GM21576 (cell line): ENCODE results near the gene RIC8A.
"Not testable (repeated sequence)": the region's sequence is repeated elsewhere in the genome, so short reads cannot be mapped to it uniquely, and the experiment has no call there.

ENCODE experiments used
- ATAC-seq: cut with Tn5 transposase; IDR thresholded peaks from one replicate; pipeline ENCODE4 v1.9.1; 2021; ENCODE audit warnings: mild to moderate bottlenecking, moderate library complexity; ENCODE audit not compliant: unreplicated experiment

RIC8A gene

GRCh38 chr11:217704-218103 is 10.2 kb downstream of the RIC8A start:
- no peak for ATAC-seq

GRCh38 chr11:218815-219593 is 11.5 kb downstream of the RIC8A start:
- ATAC-seq = no peak

GRCh38 chr11:220641-221215 is 13.2 kb downstream of the RIC8A start:
- ATAC-seq = not testable (repeated sequence)

- ATAC-seq = no peak
Observed at GRCh38 chr11:221539-221938, 14.0 kb downstream of the RIC8A start.

- ATAC-seq = no peak
Observed at GRCh38 chr11:221998-222789, 14.7 kb downstream of the RIC8A start.

- no peak for ATAC-seq
Observed at GRCh38 chr11:223026-223789, 15.7 kb downstream of the RIC8A start.

- ATAC-seq = no peak
Observed at GRCh38 chr11:223884-224283, 16.4 kb downstream of the RIC8A start.

GRCh38 chr11:224424-224823 is 16.9 kb downstream of the RIC8A start:
- no peak for ATAC-seq

- ATAC-seq = no peak
Observed at GRCh38 chr11:225734-226453, 18.4 kb downstream of the RIC8A start.

GRCh38 chr11:227824-228379 is 20.4 kb downstream of the RIC8A start:
- ATAC-seq = no peak

GRCh38 chr11:230431-230830 is 22.9 kb downstream of the RIC8A start:
- ATAC-seq = no peak

- ATAC-seq = no peak
Observed at GRCh38 chr11:232783-233565, 25.5 kb downstream of the RIC8A start.

GRCh38 chr11:235180-235579 is 27.7 kb downstream of the RIC8A start:
- no peak for ATAC-seq

- no peak for ATAC-seq
Observed at GRCh38 chr11:235609-235996, 28.1 kb downstream of the RIC8A start.

- peak; percentile 69 for ATAC-seq
Observed at GRCh38 chr11:235997-236773, 28.7 kb downstream of the RIC8A start, which contains the start of gene SIRT3. TSS of gene SIRT3 (minus strand) at chr11:236342. CDS start at chr11:236328, 14 bp downstream.

- ATAC-seq = peak; percentile 74
Observed at GRCh38 chr11:236774-237767, 29.6 kb downstream of the RIC8A start, which contains the start of gene PSMD13. TSS of gene PSMD13 (plus strand) at chr11:236976. CDS start at chr11:237050, 74 bp downstream.

- not testable (repeated sequence) for ATAC-seq
Observed at GRCh38 chr11:238346-238745, 30.8 kb downstream of the RIC8A start.
